ENCODE data around the gene PRDM12. TPM values are rescaled to one million over a fixed set of nuclear protein-coding genes. Genes with fewer than 3 reads are reported as not detected.

The PRDM12 gene
- total and polyA plus RNA-seq, 2 donors (not counting 1 experiment from before 2014, with no cell fraction given), result not detected

DNA sequence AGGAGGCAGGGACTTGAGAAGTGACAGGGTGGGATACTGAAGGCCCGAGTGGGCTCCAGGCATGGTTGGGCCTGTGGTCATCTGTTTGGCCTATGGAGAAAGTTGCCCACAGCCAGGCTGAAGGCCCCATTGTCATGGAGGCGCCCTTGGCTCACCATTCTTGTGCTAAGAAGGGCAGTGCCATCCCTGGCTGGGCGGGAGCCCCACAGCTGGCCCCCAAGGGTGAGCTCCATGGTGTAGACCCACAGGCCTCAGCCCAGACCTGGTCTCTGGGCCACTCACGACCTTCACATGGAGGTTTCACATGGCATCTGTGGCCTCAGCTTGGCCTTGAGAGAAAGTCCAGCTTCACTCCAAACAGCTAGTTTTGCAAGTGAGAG lies 34.3 kb upstream of the PRDM12 start:
- CTCF ChIA-PET, result interaction anchor here (0.7 kb wide), 1 partner anchor 114 kb away, joined by 3 read pairs; no protein-coding TSS in a partner anchor
- Mint-ChIP-seq H3K27me3 (no peaks in the 10 kb centered on the region), H3K27ac (no peak overlapping the region), H3K4me3 (no peak overlapping the region), H3K9me3 (ENCODE audit: insufficient read depth) (no peaks in the 10 kb centered on the region), H3K4me1 (no peaks in the 10 kb centered on the region)
- no peaks in the 10 kb centered on the region for H3K79me2 ChIP-seq (ENCODE audit: control insufficient read depth, insufficient read depth, low read length)
- ATAC-seq (ENCODE audit: low read depth) (no peak), DNase-seq (no peak)
- no peak overlapping the region for H3K27ac ChIP-seq (ENCODE audit: low read length in 2 of 2)
- POLR2A ChIA-PET, result no interaction called here
- no peak overlapping the region for H2AFZ ChIP-seq (ENCODE audit: insufficient read depth, low read depth, low read length, poor library complexity, severe bottlenecking)
- H4K20me1 ChIP-seq (ENCODE audit: control insufficient read depth, insufficient read depth, low read length, poor library complexity, severe bottlenecking), result no peaks in the 10 kb centered on the region
- H3K4me2 ChIP-seq (replicated peaks; ENCODE audit: low read depth, low read length, poor library complexity, severe bottlenecking), result no peak overlapping the region
- H3K27me3 ChIP-seq (replicated peaks in 1 of 4; ENCODE audit: control extremely low read depth in 1 of 4, control insufficient read depth in 3 of 4, insufficient read depth in 4 of 4, low read length in 3 of 4), result no peaks in the 10 kb centered on the region
- intact Hi-C loops (cut with micrococcal nuclease), result no loop called here
- H3K4me1 ChIP-seq (ENCODE audit: control insufficient read depth in 2 of 2, insufficient read depth in 2 of 2, low read length in 2 of 2), result no peaks in the 10 kb centered on the region
- TF ChIP-seq EZH2 (IDR thresholded peaks at IDR 0.05; ENCODE audit: borderline replicate concordance, insufficient read depth, low read depth, low read length, poor library complexity, severe bottlenecking) (no peak), CTCF (IDR thresholded peaks at IDR 0.05) (no peak)
- WGBS (ENCODE audit: insufficient coverage), result 98% methylated on average over 4 of the region's 4 CpGs
- H3K4me3 ChIP-seq (ENCODE audit: control extremely low read depth in 1 of 5, extremely low read depth in 1 of 5, insufficient read depth in 1 of 5, low read depth in 2 of 5, low read length in 4 of 5), result no peak overlapping the region
- H3K9me3 ChIP-seq (ENCODE audit: control extremely low read depth in 1 of 3, control insufficient read depth in 2 of 3, insufficient read depth in 1 of 3, low read length in 2 of 3), result no peaks in the 10 kb centered on the region
- no peak overlapping the region for H3K9ac ChIP-seq (ENCODE audit: low read length)
- H3K36me3 ChIP-seq (replicated peaks in 1 of 2; ENCODE audit: control extremely low read depth in 1 of 2, control insufficient read depth in 1 of 2, extremely low read depth in 1 of 2, insufficient read depth in 2 of 2, low read length in 1 of 2), result peaks cover 2 to 81% of the 10 kb centered on the region in 2 experiments

DNA sequence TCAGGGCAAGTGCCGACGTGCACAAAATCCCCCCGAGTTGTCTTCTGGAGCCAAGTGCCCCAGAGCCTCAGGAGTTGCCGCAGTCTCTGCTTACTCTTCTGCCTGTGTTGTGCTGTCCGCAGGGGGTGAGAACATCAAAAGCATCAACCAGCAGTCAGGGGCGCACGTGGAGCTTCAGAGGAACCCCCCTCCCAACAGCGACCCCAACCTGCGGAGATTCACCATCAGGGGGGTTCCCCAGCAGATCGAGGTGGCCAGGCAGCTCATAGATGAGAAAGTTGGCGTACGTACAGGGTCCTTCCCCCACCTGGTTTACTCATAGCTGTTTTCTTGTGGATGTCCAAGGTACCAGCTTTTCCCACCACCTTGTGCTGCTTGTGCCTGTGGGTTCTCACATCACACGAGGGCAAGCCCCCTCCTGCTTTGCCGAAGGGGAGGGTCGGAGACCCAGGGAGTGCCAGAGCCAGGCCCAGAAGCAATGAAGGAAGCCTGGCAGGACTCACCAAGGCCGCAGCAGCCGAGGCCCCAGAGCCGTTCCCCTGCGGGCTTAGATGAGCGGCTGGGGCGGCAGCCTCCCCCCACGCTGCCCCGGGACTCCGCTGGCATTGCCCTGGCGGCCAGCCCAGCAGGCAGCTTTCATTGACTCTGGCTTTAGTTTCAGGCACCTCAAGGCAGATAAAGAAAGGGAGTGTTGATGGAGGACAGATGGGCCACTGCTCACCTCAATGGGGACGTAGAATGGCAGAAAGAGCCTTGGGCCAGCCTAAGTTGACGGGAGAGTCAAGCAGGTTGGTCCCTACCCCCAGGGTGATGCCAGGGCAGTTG lies 33.7 kb upstream of the PRDM12 start:
- Mint-ChIP-seq H3K27me3 (no peaks in the 10 kb centered on the region), H3K4me1 (no peaks in the 10 kb centered on the region), H3K4me3 (no peak overlapping the region), H3K9me3 (ENCODE audit: insufficient read depth) (no peaks in the 10 kb centered on the region), H3K27ac (no peak overlapping the region)
- intact Hi-C loops (cut with micrococcal nuclease), result no loop called here
- CTCF ChIA-PET, result interaction anchor here (0.7 kb wide), 1 partner anchor 113 kb away, joined by 3 read pairs; no protein-coding TSS in a partner anchor
- no peaks in the 10 kb centered on the region for H3K4me1 ChIP-seq (ENCODE audit: control insufficient read depth in 2 of 2, insufficient read depth in 2 of 2, low read length in 2 of 2)
- no peaks in the 10 kb centered on the region for H3K79me2 ChIP-seq (ENCODE audit: control insufficient read depth, insufficient read depth, low read length)
- H3K9me3 ChIP-seq (ENCODE audit: control extremely low read depth in 1 of 3, control insufficient read depth in 2 of 3, insufficient read depth in 1 of 3, low read length in 2 of 3), result no peaks in the 10 kb centered on the region
- ATAC-seq (ENCODE audit: low read depth) (no peak), DNase-seq (no peak)
- POLR2A ChIA-PET, result no interaction called here
- peaks cover 2 to 78% of the 10 kb centered on the region in 2 experiments for H3K36me3 ChIP-seq (replicated peaks in 1 of 2; ENCODE audit: control extremely low read depth in 1 of 2, control insufficient read depth in 1 of 2, extremely low read depth in 1 of 2, insufficient read depth in 2 of 2, low read length in 1 of 2)
- no peak overlapping the region for H3K4me2 ChIP-seq (replicated peaks; ENCODE audit: low read depth, low read length, poor library complexity, severe bottlenecking)
- TF ChIP-seq EZH2 (IDR thresholded peaks at IDR 0.05; ENCODE audit: borderline replicate concordance, insufficient read depth, low read depth, low read length, poor library complexity, severe bottlenecking) (no peak), CTCF (IDR thresholded peaks at IDR 0.05) (no peak)
- no peak overlapping the region for H3K9ac ChIP-seq (ENCODE audit: low read length)
- no peak overlapping the region for H3K27ac ChIP-seq (ENCODE audit: low read length in 2 of 2)
- H2AFZ ChIP-seq (ENCODE audit: insufficient read depth, low read depth, low read length, poor library complexity, severe bottlenecking), result no peak overlapping the region
- H3K27me3 ChIP-seq (replicated peaks in 1 of 4; ENCODE audit: control extremely low read depth in 1 of 4, control insufficient read depth in 3 of 4, insufficient read depth in 4 of 4, low read length in 3 of 4), result no peaks in the 10 kb centered on the region
- WGBS (ENCODE audit: insufficient coverage), result 95% methylated on average over 25 of the region's 27 CpGs
- H4K20me1 ChIP-seq (ENCODE audit: control insufficient read depth, insufficient read depth, low read length, poor library complexity, severe bottlenecking), result no peaks in the 10 kb centered on the region
- H3K4me3 ChIP-seq (ENCODE audit: control extremely low read depth in 1 of 5, extremely low read depth in 1 of 5, insufficient read depth in 1 of 5, low read depth in 2 of 5, low read length in 4 of 5), result no peak overlapping the region
